NCI-H187 treated with DMSO at 0.1 percent for 48 hours (cell line): Measurements from ENCODE around the gene REG3G.
"Not testable (repeated sequence)": the region's sequence is repeated elsewhere in the genome, so short reads cannot be mapped to it uniquely, and the experiment has no call there.

ENCODE experiments used
- DNase-seq: peaks from one replicate; lab custom pipeline; 2025; lab: John Stamatoyannopoulos, UW

Gene REG3G

DNA sequence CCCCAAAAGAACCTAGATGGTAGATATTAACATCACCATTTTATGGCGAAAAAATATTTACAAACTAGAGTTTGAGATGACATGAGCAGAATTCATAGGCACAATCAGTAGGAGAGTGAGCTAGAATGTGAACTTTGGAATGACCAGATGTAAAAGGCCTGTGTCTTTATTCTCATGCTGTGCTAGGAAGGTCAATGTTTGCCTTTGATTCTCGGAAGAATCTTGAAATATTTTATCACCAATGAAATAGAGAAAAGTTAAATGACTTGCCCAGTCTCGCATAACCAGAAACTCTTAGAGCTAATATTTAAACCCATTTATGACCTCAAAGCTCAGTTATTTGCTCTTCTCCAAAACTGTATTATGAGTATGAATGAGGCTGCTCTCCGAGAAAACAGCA lies 9.2 kb upstream of the REG3G start:
- DNase-seq = no peak

DNA sequence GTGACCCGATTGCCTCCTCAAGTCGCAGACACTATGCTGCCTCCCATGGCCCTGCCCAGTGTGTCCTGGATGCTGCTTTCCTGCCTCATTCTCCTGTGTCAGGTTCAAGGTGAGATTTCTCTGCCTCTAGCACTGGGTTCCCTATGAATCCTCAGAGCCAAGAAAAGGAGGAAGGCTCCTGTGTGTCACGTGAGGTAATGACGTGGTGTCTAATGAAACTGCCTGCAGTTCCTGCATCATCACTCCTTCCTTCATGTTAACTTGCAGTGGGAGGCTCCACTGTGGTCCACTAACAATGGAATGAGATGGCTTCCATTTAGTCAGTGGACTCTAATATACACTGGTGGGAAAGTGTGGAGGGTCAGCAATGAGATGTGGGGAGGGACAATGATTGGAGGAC lies 559 bp downstream of the REG3G start:
- DNase-seq = no peak

DNA sequence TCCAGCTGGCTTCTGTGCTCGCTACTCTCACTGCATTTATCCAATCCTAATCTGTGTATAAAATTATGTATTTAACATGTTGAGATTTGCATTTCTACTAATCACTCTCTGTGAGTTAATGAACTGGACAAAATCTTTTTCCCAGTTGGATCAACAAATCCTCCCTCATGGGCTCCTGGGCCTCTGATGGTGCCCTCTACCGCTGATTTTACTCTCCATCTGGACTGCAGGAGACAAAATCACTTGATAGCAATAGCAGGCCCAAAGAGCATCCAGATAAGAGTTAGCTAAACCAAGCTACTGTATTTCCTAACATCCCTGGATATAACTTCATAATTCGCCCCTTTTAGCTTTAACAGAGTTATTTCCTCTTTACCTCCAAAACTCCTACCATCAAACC lies 14.4 kb downstream of the REG3G start:
- DNase-seq = no peak

DNA sequence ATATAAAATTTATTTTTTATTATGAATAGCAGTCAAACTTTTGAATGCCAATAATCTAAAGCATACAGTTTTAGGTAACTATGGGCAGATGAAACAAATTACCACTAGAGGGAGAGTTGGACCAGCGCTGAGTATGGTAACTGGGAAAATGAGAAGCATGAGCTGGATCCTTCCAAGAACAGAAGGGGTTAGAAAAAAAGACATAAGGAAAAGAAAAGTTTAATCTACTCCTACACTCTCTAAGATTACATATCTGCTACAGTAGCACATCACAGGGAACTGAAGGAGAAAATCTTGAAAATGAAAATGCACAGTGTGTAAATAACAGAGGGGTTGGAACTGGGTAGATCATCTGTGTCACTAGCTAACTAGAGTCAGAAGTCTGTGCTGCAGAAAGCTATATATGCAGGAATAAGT lies 15.5 kb downstream of the REG3G start:
- DNase-seq = no peak

DNA sequence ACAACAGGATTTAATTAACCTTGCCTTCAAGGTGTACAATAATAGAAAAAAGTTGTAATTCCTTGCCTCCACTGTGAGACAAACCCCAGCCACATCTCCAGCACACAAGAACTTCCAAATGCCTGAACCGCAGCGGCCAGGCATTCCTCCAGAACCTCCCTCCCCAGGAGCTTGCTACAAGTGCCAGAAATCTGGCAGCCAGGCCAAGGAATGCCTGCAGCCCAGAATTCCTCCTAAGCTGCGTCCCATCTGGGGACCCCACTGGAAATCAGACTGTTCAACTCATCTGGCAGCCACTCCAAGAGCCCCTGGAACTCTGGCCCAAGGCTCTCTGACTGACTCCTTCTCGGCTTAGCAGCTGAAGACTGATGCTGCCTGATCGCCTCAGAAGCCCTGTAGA lies 28.0 kb downstream of the REG3G start:
- DNase-seq = not testable (repeated sequence)

DNA sequence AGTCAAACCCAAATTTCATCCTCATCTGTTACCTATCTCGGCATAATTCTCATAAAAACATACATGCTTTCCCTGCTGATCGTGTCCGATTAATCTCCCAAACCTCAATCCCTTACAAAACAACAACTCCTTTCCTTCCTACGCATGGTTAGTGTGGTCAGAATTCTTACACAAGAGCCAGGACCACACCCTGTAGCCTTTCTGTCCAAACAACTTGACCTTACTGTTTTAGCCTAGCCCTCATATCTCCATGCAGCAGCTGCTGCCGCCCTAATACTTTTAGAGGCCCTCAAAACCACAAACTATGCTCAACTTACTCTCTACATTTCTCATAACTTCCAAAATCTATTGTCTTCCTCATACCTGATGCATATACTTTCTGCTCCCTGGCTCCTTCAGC lies 29.3 kb downstream of the REG3G start:
- not testable (repeated sequence) for DNase-seq

DNA sequence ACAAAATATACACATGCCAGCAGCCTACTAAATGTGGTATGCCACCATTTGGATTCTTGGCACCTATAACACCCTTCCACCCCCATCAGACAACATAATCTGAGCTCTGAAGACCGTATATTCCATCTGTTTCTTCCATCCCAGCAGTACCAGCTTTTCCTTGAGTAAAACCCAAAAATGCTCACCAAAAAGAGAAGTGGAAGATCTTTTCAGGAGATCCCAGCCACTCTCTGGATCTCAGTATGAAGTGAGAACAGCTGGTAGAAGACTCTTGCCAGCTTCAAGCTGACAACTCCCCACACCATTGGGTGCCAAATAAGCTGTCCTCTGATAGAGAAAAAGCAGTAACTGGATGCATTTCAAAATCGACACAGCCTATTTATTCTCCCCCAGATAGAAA lies 39.7 kb downstream of the REG3G start:
- DNase-seq = no peak

DNA sequence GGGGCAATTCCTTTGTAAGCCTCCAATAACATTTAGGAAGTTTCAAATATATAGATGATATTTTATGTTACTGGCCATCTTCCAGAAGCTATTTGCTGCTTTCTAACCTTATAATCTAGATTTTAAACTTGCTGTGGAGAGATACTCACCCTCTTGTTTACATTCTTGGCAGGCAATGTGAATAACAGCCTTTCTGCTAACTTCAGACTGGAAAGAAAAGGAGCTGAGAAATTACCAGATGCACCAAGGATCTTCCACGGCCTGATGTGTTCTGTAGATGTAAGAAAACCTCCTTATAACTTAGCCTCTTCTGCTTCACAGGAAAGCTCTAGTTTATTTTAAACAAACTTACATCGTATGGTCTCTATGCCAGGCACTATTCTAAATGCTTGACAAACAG lies 45.6 kb downstream of the REG3G start:
- DNase-seq = no peak
